ENCODE results near the gene ATAT1.

DNA sequence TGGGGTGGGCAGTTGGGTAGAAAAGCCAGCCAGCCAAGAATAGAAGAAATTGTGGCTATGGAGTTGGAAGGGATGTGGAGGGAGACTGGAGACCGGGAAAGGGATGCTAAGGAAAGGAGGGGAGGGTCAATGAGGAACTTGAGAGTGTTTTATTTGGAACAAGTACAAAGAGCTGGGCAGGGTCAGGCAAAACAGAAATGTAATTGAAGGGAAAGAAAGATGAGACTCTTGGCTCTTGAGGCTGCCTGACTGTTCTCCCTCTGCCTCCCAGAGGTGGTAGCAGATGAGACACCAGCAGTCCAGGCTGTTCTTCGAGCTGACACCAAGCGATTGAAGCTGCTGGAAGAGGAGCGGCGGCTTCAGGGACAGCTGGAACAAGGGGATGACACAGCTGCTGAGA is 42.8 kb upstream of the ATAT1 start:
- TF ChIP-seq CEBPB (IDR thresholded peaks at IDR 0.05), result no peak
- TF ChIP-seq, protein P1, sequence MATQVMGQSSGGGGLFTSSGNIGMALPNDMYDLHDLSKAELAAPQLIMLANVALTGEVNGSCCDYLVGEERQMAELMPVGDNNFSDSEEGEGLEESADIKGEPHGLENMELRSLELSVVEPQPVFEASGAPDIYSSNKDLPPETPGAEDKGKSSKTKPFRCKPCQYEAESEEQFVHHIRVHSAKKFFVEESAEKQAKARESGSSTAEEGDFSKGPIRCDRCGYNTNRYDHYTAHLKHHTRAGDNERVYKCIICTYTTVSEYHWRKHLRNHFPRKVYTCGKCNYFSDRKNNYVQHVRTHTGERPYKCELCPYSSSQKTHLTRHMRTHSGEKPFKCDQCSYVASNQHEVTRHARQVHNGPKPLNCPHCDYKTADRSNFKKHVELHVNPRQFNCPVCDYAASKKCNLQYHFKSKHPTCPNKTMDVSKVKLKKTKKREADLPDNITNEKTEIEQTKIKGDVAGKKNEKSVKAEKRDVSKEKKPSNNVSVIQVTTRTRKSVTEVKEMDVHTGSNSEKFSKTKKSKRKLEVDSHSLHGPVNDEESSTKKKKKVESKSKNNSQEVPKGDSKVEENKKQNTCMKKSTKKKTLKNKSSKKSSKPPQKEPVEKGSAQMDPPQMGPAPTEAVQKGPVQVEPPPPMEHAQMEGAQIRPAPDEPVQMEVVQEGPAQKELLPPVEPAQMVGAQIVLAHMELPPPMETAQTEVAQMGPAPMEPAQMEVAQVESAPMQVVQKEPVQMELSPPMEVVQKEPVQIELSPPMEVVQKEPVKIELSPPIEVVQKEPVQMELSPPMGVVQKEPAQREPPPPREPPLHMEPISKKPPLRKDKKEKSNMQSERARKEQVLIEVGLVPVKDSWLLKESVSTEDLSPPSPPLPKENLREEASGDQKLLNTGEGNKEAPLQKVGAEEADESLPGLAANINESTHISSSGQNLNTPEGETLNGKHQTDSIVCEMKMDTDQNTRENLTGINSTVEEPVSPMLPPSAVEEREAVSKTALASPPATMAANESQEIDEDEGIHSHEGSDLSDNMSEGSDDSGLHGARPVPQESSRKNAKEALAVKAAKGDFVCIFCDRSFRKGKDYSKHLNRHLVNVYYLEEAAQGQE (IDR thresholded peaks at IDR 0.05; ENCODE audit: low read depth), result no peak
- TF ChIP-seq YY1 (IDR thresholded peaks at IDR 0.05; ENCODE audit: low read depth), result no peak
- no peak for TF ChIP-seq FOXM1 (IDR thresholded peaks at IDR 0.05; ENCODE audit: borderline replicate concordance, low read depth)
- TF ChIP-seq RAD21 (IDR thresholded peaks at IDR 0.05; ENCODE audit: low read depth), result no peak
